Measurements from ENCODE around the gene BTD.
"Not testable (repeated sequence)": the region's sequence is repeated elsewhere in the genome, so short reads cannot be mapped to it uniquely, and the experiment has no call there.

Gene BTD

DNA sequence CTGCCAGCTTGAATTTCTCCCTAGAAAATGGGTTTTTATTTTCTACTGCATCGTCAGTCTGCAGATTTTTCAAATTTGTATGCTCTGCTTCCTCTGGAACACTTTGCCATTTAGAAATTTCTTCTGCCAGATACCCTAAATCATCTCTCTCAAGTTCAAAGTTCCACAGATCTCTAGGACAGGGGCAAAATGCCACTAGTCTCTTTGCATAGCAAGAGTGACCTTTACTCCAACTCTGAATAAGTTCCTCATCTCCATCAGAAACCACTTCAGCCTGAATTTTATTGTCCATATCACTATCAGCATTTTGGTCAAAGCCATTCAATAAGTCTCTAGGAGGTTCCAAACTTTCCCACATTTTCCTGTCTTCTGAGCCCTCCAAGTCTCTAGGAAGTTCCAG, 3.0 kb downstream of the BTD start:
- DNase-seq = not testable (repeated sequence)

- no peak for DNase-seq
Observed at GRCh38 chr3:15606434-15606891, 4.9 kb downstream of the BTD start.

- no peak for DNase-seq
Observed at GRCh38 chr3:15610082-15610759, 8.7 kb downstream of the BTD start.

DNA sequence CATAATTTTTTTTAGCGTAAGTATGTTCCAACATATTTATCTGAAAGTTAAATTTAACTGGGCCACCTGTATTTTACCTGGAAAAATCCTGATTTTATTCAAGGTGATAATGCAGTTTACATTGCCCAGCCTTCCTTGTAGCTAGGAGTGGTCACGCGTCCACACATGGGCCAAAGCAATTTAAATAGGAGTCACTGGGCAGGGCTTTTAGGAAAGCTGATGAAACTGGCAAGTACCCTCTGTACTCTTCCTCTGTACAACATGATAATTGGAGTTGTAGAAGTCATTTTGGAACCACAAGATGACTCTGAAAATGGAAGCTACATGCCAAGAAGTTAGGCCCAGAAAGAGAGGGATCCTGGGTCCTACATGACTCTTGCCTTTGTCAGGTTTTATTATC, 9.5 kb downstream of the BTD start:
- DNase-seq = no peak

DNA sequence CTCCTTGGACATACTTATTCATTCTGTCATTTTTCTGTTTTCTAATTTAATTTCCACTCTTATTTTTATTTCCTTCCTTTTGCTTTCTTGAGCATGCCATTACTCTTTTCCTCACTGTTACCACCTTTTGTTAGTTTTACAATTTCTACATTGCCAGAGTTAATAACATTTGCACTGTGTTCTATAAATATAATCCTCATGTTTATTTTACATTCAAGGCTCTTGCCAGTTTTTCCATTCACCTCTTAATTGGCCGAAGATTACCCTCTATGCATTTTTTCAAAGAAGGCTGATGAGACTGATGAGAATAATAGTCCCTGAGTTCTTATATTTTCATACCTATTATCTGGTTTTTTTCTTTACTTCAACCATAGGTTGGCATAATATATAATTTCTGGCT, 10.5 kb downstream of the BTD start:
- no peak for DNase-seq

DNA sequence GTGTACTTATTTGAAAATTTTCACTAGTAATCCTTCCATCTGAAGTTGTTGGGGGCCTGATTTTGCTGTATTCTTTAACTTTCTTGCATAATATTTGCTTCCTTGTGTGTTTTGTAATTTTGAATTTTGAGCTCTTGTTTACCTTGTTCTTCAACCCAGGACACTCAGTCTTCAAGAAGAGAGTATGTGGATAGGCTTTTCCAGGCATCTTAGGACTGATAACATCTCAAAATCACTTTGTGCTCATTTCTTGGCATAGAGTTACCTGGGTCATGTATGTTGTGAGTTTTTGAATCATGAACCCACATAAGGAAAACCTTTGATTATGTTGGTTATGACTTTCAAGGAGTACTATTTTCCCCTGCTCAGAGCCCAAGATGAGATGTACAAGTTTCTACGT, 13.4 kb downstream of the BTD start:
- no peak for DNase-seq

GRCh38 chr3:15616053-15616452, 14.5 kb downstream of the BTD start:
- no peak for DNase-seq

DNA sequence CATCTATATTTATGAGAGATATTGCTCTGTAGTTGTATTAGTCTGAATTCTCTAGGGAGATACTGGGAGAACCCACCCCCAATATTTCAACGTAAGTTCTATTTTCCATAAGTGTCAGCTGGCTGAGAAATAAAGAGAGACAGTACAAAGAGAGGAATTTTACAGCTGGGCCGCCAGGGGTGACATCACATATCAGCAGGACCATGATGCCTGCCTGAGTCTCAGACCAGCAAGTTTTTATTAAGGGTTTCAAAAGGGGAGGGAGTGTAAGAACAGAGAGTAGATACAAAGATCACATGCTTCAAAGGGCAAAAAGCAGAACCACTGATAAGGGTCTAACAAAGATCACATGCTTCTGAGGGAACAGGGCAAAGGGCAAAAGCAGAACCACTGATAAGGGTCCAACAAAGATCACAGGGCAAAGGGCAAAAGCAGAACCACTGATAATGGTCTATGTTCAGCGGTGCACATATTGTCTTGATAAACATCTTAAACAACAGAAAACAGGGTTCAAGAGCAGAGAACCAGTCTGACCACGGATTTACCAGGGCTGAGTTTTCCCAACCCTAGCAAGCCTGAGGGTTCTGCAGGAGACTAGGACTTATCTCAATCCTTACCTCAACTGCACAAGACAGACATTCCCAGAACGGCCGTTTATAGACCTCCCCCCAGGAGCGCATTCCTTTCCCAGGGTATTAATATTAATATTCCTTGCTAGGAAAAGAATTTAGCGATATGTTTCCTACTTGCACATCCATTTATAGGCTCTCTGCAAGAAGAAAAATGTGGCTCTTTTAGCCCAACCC, 18.3 kb downstream of the BTD start:
- not testable (repeated sequence) for DNase-seq

DNA sequence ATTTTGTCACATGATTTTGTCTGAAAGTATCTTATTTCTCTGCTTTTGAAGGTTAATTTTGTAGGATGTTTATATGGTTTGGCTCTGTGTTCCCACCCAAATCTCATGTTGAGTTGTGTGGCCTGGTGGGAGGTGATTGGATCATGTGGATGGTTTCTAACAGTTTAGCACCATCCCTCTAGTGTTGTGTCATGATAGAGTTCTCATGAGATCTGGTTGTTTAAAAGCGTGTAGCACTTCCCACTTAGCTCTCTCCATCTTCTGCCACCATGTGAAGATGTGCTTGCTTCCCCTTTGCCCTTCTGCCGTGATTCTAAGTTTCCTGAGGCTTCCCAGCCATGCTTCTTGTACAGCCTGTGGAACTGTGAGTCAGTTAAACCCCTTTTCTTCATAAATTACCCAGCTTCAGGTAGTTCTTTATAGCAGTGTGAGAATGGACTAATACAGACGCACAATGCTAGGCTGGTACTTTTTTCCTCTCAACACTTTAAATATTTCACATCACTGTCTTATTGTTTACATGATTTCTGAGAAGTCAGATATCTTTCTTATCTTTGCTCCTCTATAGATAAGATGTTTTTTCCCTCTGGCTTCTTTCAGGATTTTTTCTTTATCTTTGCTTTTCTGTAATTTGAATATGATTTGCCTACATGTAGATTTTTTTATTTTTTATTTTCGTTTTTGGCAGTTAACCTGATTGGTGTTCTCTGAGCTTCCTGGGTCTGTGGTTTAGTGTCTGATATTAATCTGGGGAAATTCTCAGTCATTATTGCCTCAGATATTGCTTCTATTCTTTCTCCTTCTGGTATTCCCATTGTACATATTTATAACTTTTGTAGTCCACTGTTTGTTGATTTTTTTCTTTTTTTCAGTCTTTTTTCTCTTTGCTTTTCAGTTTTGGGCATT, 22.2 kb downstream of the BTD start:
- no peak for DNase-seq

- DNase-seq = no peak
Observed at GRCh38 chr3:15628967-15629366, 27.4 kb downstream of the BTD start.

DNA sequence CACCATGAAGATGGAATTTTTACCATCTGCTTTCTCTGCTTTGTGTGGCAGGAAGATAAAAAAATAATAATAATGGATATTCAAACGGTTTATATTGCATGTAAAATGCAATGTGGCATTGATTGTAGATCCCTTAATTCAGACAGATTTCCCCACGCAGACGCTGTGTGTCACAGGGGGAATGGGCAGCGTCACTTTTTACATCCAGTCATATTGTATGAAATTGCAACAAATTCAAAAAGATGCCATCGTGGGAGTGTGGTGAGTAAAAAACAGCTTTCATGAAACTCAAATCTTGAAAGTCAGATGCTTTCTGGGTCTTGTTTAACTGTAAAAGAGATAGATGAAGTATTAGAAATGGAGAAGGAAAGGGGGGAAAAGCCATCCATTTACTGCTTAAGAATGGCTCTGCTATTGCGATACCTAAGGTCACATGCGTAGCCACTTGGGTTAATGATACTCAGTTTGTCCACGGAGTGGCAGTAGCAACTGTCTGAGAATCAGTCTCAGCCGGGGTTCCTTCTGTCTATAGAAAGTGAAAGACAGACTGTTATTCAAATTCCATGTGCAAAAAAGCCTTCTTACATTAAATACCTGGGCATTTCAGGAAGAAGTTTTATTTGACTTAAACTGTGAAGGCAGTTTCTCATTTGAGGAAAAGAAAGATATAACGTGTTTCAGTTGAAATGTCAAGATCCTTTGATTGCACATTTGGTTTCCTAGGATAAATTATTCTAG, 28.5 kb downstream of the BTD start:
- peak; percentile 37 to 46 for DNase-seq

DNA sequence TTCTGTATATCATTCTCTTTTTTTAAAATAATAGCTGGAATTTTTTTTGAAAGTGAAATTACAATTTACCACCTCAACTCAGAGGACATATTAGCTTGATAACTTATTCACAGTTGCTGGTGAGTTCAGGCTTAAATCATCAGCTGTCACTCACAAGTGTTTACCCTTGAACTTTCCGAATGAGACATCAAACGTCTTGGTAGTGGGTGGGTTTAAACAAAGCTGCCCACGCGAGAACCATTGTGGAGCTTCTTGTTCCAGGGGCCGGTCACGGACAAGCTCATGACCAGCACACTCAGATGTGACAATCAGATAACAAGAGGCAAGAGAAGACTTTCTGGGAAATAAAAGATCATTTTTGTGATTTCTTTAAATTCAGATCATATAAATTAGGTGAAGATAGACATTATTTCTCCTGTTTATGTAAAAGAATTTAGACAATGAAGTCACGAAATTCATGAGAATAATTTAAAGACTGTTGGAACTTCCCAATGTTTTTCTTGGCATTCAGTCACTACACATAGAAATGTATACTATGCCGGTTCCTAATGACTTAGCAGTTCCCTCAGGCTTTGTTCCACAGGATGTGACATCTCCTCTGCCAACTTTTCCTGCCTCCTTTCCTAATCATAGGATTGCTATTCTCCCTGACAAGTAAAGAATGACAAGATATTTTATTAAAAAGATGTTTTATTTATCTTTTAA, 29.3 kb downstream of the BTD start:
- no peak for DNase-seq

DNA sequence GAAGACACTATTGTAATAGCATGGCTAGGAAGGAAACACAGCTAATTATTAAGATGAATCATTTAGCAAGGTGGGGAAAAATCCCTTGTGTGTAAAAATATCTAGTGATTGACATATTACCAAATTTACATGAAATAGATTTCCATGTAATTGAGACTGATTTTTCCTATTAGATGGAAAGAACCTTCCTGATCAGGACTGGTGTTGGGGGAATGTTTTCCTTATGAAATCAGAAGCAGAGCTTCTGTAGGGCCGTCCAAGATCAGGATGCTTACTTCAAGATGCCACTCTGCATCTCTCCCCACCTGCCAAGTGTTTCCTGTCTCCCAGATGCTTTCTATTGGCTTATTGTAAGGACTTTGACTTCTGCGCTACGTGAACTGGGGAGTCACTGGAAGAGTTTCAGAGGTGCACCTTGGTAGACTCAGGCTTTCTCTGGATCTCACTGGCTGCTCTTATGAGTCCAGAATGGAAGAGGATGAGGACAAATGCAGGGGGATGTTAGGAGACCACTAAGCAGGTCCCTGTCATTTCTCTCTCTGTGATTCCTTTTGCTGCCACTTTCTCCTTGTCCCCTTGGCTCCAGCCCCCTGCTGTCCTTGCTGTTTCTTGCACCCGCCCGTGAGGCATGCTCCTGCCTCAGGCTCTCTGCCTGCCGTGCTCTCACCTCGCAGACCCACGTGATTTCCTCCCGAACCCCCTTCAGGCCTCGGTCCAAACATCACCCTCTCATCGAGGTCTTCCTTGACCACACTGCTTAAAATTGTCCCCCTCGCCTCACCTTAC, 30.1 kb downstream of the BTD start:
- DNase-seq = no peak

DNA sequence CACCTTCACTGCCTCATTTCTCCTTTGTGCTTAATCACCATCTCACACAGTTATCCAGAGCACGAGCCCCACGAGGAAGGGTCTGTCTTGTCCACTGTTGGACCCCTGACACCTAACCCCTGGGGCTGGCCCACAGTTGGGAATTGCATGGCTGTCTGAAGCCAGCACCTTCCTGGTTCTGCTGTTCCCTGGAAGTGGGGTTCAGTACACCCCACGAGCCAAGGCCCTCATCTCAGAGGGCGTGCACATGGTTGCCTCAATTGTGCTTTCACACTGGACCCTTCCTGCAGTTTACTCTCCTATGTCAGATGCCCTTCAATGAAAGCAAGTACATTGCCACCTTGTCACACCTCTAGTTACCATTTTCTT, 30.7 kb downstream of the BTD start:
- DNase-seq = no peak

DNA sequence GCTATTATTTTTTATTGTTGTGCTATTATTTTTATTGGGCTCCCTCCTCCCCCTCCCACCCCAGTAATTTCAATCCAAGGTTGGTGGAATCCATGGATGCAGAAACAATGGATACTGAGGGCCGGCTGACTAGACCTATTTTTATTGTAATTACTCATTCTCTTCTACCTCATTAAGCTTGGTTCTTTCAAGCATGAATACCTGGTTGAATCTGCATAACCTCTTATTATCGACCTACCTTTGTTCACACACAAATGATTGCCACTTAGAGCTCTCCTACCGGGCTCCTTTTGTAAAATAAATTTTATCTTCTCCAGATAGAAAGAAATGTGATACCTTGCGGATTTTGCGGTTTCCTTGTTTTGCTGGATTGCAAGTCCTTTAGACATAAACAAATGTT, 31.6 kb downstream of the BTD start:
- no peak for DNase-seq

DNA sequence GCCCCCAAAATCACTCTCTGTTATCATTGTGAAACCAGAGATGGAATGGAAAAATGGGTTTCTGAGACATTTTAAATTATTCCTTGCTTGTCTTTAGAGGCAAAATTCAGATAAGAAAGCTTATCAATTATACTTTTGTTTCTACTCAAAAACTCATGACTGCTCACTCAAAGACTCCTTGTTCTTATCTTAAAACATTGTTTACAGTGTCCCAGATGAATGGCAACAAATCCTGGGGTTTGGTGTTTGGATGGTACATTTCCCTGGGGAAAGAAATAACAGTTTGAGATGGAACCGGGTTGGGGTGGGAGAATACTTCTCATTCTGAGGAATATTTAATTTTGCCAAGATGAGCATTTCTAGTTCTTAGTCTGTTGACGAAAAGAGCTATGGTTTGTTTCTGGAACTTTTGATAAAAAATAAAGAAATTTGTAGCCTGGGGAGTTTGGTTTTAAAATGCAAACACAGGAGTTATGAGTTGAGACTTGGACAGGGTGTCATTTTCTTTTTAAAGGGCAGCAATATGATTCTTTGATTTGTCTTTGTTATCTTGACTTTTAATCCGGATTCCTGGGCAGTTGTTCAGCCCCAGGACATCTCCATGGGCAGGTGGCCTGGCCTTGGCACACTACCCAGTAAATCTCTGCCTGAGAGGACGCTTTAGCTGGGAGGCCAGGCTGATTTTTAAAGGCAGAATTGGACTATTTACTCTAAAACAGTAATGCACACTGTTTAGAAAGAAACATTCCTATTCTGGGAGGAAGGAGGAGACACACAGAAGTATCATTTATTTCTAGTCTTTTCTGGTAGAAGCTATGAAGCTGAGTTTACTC, 32.4 kb downstream of the BTD start:
- no peak for DNase-seq

DNA sequence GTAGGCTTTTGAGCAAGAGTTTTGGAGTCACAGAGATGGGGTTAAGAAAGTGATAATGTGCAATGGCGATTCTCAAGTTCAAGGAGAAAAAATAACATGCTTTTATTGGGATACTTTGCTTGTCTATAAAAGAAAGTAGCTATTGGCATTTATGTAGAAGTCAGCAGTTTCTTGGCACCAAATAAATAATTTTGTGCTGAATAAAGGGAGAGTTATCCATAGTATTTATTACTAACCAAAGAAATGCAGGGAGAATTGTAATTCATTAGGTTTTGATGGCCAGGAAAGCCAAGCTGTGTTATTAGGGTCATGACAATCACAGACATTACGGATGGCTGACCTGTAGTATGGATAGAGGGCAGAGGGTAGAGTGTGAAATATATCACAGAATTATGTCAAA, 33.1 kb downstream of the BTD start:
- no peak for DNase-seq

DNA sequence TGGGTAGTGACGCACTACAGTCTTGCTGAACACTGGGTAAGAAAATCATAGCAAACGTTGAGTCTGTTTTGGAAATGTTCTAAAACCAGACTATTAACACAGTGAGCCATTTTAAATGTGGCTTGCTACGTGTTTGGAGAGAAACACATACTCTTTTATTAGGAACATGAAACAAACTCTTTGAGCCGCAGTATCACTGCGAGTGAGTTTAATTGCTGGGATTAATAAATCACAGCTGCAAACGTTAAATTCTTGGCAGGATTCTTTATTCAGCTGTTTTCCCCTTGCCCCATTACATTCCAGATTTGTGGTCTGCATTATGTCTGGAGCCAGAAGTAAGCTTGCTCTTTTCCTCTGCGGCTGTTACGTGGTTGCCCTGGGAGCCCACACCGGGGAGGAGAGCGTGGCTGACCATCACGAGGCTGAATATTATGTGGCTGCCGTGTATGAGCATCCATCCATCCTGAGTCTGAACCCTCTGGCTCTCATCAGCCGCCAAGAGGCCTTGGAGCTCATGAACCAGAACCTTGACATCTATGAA, 33.6 kb downstream of the BTD start:
- DNase-seq = no peak

DNA sequence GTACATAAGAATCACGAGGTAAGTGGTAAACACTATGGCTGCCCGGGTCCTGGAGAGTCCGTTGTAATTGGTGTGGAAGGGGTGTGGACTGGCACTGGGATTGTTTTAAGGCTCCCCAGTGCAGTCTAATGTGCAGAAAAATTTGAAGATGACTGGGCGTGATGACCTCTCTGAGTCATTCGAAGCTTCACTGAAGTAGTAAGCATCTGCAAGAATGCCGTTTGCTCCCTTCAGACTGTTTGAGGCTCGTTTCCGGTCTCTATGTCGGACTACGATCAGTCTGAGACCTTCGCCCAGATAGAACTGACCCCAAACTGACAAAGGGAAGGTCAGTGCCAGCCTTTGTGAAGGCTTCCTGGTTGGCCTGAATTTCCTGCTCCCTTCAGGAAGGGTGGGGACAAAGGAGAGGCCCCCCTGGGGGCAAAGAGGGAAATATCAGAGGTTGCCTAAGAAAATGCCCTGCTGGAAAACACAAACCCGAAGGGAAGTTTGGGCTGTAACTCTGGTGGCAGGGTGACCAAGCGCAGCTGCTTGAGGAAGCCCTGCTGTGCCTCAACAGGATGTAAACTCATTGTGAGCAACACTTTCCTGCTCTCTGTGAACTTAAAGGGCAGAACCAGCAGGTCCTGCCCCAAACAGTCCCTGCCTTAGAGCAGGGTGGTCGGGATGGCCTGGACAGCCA, 34.6 kb downstream of the BTD start:
- DNase-seq = no peak

All from stimulated activated CD4-positive, alpha-beta T cell treated with anti-CD3 and anti-CD28 coated beads, Interleukin-2, amount 100 ng/mL, for 48 hours (primary cell).